Measurements from ENCODE around the gene UBN2.
"Not testable (repeated sequence)": the region's sequence is repeated elsewhere in the genome, so short reads cannot be mapped to it uniquely, and the experiment has no call there.

Gene UBN2

DNA sequence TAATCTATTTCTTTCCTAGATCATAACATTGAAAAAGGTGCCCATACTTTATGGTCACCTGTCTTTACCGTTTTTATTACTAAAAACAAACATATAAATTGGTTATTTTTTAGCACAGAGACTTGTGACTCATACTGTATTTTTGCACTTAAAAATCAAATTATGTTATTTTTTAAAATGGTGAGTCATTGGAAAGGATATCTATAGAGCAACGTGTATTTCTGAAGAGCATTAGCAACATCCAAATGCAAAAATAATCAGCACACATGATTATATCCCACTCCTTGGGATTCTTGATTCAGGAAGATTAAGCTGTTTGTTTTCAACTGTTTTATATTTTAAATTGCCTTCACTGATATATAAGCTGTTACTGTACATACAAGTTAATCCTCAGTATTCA lies 69.4 kb downstream of the UBN2 start:
- no peak for DNase-seq

DNA sequence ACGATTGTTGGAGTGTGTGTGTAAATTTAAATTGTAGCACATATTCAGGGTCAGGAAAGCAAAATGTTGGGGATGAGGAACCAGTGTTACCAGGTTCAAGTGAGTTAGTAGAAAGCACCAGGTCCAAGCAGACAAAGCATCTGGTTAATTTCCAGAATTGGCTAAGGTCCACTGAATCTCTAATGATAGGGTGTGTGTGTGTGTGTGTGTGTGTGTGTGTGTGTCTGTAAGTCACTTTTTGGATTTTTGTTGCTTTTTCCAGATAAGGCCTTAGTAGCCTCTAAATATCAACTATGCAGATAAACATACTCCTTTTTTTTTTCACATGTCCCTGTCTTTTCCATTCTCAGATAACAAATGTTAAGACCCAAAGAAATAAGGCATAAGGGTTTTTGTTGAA lies 73.5 kb downstream of the UBN2 start:
- no peak for DNase-seq

DNA sequence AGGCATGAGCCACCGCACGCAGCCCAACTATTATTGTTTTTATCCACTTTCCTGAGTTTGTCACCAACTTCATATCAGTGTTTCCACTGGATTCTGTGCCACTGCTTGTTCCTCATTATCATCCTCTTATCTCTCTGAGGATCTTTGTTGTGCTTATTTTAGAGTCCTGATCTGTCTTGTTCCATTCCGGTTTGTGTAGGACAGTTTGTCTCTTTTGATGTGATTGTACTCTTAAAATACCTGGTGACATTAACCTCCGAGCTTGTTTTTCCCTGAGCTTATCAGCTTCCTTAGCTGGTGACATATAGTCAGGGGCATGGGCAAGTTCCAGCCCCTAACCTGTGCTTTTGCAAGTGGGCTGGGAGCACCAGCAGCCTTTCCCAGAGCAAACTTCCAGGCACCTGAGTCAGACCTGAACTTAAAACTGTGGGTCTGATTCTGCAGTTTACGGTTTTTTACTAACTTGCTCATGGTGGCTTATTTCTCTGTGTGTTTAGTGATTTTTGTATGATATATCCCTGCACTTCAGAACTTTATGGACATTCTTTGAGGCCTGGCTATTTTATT lies 87.0 kb downstream of the UBN2 start:
- no peak for DNase-seq

DNA sequence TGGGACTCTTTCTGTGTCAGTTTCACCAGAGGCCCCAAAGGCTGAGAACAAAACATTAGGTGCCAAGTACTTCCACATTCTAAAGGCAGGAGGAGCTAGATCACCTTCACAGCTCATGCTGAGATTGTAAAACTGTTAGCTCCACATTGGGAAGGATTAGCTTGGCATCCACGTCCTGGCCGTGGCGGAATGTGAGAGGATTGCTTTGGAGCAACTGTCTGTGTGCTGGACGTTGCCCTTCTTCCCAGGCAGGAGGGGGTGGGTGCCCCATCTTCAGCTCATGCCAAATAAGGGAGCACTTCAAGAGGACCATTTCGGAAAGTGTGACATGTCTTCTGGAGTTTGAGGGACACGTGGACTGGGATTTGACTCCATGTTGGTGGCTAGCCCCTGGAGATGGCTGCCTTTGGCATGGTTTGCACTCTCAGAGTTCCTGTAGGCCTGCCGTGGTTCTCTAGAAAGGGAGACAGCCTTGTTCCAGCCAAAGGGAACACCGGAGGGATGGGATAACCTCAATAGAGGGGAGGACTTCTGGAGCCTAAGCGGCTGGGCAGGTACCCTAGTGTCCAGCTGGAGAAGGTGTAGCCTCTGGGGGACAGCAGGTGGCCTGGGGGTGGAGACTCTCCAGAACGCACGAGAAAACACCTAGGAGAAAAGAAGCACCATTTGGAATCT lies 90.2 kb downstream of the UBN2 start:
- DNase-seq = no peak

DNA sequence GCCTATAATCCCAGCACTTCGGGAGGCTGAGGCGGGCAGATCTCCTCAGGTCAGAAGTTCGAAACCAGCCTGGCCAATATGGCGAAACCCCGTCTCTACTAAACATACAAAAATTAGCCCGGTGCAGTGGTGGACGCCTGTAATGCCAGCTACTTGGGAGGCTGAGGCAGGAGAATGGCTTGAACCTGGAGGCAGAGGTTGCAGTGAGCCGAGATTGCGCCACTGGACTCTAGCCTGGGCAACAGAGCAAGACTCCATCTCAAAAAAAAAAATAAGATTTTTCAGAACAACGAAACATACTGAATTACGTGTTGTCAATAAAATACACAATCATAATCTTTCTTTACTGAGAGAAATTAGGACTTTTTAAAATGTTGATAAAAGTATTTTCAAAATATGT lies 93.7 kb downstream of the UBN2 start:
- not testable (repeated sequence) for DNase-seq

DNA sequence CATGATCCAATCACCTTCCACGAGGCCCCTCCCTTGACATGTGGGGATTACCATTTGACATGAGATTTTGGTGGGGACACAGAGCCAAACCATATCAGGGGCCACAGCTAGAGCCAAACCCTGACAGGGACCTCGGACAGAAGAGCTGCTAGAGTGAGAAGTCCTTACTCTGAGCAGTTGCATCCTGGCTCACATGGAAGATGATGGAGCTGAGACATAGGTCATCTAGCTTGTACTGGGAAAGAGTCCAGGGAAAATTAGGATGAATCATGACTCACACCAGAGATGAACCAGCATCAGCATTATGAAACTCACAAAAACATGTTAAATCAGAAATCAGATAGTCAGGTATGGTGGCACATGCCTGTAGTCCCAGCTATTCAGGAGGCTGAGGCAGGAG lies 97.3 kb downstream of the UBN2 start:
- DNase-seq = no peak

DNA sequence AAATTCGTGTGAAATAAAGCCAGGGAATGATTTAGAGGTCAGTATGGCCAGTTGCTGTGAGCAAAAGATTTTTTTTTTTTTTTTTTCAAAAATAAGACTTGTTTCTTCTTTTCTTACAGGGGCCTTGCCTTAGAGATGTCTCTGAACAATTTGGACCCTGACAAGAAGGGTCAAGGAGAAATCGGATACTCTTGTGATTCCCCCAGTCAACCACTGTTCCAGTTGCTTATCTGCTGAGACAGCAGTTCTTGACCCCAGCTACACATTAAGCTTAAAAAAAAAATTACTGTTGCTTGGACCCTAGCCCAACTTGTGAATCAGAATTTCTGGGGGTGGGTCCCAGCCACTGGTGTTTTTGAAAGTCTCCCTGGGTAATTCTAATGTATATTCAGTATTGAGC lies 98.1 kb downstream of the UBN2 start:
- DNase-seq = no peak

DNA sequence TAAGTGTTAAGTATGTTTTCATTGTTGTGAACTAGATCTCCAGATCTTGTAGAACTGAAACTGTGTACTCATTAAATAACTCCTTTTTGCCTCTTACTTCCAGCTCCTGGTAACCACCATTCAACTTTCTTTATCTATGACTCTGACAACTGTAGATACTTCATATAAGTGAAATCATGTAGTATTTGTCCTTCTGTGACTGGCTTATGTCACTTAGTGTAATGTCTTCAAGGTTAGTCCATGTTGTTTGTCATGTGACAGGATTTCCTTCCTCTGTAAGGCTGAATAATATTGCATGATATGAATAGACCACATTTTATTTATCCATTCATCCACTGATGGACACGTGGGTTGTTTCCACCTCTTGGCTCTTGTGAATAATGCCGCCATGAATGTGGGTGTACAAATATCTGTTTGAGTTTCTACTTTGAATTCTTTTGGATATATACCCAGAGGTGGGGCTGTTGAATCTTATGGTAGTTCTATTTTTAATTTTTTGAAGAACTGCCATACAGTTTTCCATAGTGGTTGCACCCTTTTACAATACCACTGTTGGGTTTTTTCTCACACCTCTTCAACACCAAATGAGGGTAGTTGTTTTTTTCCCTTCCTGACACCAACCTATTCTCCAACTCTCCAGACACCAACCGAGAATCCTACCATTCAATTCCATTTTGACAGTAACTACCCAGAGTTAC lies 99.4 kb downstream of the UBN2 start:
- DNase-seq = no peak

DNA sequence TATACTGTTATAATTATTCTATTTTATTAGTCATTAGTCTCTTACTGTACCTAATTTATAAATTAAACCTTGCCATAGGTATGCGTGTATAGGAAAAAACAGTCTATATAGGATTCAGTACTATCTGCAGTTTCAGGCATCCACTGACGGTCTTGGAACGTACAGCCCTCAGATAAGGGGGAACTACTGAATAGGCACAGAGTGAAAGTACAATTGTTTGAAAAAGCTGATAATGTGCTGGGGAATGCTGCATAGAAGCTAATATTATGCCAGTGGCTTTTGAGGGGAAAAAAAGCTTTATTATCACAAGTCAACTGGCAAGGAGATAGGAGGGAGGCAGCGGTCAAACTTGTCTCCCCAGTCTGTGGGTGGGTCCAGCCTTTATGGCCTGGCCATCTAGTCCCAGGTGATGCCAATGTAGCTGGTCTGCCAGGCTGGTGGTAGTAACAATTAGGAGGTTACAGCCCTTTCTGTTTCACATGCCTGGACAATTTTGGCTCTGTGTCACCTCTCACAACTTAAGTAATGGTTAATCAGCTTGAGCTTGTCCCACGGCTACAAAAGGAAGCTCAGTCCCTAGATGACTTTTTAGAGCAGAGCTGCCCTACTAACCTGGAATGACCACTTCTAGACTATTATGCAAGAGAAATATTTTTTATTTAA lies 101.8 kb downstream of the UBN2 start:
- DNase-seq = no peak

DNA sequence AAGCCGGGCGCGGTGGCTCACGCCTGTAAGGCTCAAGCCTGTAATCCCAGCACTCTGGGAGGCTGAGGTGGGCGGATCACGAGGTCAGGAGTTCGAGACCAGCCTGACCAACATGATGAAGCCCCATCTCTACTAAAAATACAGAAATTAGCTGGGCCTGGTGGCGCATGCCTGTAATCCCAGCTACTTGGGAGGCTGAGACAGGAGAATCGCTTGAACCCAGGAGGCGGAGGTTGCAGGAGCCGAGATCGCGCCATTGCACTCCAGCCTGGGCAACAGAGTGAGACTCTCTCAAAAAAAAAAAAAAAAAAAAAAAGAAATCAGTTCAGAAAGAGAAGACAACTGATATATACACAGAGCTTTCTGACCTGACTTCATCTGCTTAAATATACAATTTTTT lies 102.4 kb downstream of the UBN2 start:
- not testable (repeated sequence) for DNase-seq

DNA sequence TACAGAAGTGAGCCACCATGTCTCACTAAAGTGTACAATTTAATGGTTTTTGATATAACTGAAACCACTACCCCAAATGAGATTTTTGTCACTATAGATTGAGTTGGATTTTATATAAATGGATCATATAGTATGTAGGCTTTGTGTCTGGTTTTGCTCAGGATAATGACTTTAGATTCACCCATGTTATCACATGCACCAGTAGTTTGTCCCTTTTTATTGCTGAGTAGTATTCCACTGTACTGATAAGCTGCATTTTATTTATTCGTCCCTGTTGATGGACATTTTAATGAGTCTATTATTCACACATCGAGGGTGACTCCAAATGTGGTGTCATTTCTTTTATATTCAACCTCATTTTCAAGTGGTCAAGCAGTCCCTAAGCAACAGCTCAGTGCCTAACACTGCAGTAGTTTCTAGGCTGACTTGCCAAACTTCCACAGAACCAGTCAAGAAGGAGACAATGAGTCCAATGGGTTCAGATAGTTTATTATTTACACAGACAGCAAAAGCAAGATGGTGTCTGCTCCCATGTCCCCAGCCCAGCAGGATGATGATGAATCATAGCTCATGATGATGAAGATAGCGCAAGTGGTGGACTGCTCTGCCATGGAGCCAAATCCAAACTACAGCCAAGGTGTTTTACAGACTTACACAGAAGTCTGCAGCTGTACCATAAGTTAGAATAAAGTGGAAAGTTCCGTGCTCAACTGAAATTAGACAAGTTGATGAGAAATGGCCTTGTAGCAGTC lies 103.5 kb downstream of the UBN2 start:
- no peak for DNase-seq

DNA sequence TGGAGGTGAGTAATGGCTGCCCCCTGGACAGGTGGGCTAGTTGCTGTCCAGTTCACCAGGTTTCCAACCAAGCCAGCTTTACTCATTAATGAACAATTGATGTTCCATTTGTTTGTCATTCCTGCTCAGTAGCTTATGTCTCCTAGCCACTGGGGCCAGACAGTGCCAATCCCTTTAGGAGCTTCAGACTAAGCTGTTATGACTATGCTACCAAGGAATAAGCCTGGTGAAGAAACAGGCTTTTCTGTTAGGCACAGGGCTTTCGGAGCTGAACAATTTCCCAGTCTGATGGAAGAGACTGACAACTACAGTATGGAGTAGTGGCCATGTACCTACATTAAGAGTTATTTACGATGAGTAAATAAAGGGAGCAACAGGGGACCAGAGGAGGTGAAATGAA lies 108.0 kb downstream of the UBN2 start:
- no peak for DNase-seq

DNA sequence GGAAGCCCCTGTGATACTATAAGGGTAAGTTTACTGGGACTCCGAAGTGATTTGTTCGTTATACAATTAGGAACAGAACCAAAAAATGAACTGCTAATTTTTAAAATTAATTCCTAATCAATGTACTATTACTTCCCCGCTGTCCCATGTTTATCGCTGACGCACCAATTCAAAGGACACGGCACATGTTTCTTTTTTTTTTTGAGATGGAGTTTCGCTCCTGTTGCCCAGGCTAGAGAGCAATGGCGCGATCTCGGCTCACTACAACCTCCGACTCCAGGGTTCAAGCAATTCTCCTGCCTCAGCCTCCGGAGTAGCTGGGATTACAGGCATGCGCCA lies 108.6 kb downstream of the UBN2 start:
- DNase-seq = no peak

DNA sequence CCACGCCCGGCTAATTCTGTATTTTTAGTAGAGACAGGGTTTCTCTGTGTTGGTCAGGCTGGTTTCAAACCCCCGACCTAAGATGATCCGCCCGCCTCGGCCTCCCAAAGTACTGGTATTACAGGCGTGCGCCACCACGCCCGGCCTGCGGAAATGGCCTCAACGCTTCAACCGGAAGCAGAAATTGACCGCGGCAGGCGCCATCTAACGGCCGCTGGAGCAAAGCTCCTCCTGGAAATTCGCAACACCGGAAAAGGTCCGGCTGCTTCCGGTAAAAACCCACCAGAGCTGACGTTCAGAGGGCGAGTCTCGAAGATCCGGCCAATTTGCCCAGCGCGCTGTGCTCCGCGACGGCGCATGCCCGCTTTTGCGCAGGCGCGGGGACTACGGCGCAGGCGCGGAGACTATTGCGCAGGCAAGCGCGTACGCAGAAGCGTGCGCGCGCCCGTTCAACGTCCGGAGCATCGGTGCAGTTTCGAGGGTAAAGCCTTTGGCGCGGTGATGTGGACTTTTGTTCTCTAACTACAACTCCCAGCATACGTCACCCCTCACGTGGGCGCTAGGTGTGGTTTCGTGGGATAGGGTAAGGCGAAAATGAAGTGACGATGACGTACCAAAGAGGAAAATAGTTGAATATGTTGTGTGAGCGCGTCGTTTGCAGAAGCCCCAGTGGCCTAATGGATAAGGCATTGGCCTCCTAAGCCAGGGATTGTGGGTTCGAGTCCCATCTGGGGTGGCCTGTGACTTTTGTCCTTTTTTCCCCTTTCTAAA lies 109.2 kb downstream of the UBN2 start:
- DNase-seq = peak; percentile 95

DNA sequence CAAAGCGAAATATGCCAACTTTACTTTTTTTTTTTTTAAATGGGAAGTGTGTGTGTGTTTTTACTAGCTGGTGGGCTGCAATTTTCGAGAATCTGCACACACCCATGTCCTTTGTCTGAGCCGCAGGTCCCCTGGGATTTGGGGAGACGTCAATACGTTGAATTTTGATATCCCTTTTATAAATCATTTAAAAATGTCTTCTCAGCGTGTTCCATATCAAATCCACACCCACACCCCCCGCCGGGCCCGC lies 109.7 kb downstream of the UBN2 start:
- peak; percentile 78 for DNase-seq

DNA sequence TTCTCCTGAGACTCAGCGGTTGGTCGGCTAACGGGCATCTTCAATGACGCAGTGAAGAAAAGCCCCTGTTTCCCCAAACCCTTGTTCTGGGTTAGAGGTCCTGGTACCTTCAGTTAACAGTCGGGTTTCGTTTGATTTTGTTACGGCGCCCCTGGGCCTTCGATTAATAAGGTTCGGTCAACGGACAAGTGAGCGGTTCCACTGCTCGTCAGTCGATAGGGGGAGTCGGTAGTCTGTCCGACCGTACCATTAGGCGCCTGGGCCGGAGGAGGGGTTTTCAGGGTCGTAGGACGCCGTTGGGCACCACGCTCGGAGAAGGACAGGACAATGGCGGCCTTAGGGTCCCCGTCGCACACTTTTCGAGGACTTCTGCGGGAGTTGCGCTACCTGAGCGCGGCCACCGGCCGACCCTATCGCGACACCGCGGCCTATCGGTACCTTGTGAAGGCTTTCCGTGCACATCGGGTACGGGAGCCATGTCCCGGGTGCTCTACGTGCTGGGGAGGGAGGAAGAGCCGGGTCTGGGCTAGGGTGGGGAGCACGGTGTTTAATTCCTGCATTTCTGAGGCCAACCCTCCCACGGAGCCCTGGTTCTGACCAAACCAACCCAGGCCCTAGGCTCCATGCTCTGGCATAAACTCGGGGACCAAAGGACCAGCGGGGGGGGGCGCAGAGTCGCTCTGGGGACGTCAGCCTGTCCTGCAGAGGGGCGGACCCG lies 110.2 kb downstream of the UBN2 start, which contains the start of gene FMC1:
TSS of gene FMC1 (plus strand) at position 280 of the 718 bp plus-strand sequence. CDS start at position 328, 48 bp downstream.
- peak; percentile 76 for DNase-seq

DNA sequence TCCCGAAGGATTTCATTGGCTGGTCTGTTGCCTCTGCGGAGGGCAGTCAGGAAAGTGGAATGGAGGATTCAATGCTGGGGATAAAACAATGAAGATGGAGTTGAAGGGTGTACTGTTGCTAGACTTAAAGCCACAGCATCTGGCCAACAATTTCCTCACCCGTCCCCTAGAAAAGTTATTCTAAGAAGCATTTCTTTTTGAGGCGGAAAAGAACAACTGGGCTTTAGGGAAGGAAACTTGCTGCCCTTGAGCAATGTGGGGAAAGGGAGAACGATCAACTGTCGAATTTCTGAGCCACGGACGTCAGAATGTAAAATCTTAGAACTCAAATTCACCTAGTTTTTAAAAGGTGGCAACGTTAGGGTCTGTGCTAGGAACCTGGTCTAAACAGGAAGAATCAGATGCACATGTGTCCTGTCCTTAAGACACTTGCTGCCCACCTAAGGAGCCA lies 110.8 kb downstream of the UBN2 start:
- DNase-seq = no peak

DNA sequence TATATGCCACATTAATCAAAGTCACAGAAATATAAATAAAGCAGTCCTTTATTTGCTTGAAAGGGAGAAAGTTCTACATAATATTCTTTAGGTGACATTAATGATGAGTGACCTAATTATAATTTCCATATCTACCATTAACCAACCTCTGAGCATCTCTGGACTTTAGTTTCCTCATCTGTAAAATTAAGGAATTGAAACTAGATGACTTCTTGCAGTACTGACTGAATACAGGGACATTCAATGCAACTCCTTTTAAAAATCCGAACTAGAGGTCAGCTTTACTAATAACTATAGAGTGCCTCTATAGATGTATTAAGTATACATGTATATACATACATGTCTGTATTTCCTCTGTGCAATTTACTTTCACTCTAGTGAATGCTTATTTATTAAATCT lies 114.0 kb downstream of the UBN2 start:
- DNase-seq = no peak

DNA sequence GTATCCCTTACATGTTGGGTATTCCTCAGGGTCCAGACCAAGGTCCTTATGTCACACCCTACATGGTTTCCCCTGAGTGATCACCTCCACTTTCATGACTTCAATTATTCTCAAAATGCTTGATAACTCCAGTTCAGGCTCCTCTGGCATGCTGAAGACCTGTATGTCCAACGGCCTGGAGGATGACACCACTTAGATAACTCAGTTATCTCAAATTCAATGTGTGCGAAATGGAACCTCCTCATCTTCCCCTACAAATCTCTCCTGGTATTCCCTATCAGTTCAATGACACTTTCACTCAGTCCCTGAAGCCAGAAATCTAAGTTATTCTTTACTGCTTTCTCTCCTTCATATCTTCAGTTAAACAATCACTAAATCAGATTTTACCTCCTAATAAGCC lies 120.0 kb downstream of the UBN2 start:
- no peak for DNase-seq

DNA sequence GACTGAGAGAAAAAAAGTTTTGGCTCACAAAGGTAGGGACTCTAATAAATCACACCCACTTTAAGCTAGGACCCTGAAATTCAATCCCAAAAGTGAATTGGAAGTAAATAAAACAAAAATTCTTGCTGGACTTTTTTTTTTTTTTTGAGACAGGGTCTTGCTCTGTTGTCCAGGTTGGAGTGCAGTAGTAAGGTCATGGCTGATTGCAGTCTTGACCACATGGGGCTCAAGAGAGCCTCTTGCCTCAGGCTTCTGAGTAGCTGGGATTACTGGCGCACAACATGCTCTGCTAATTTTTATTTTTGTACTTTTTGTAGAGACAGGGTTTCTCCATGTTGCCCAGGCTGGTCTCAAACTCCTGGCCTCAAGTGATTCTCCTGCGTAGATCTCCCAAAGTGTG lies 123.7 kb downstream of the UBN2 start:
- DNase-seq = no peak

DNA sequence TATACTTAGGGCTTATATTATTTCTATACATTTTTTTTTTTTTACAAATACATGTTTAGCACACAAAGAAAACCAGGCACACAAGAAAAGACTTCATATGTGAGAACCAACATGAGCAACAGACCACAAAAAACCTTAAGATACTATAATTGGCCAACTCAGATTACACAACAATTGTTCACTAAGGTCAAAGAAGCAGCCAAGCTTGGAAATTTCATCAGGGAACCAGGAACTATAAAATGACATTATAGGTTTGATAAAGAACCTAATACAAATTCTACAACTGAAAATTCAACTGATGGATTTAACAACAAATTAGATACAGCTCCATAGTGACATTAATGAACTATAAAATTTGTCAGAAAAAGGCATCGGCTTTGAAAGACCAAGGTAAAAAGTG lies 124.3 kb downstream of the UBN2 start:
- DNase-seq = no peak
